NCI-H82 (cell line): Measurements from ENCODE around the gene CEP85.
A peak's percentile ranks its signal among the peaks of the same experiment; 100 is the strongest.
"Not testable (repeated sequence)": the region's sequence is repeated elsewhere in the genome, so short reads cannot be mapped to it uniquely, and the experiment has no call there.

ENCODE experiments used
- DNase-seq: peaks from one replicate; lab custom pipeline; 2025; lab: John Stamatoyannopoulos, UW

Gene CEP85

DNA sequence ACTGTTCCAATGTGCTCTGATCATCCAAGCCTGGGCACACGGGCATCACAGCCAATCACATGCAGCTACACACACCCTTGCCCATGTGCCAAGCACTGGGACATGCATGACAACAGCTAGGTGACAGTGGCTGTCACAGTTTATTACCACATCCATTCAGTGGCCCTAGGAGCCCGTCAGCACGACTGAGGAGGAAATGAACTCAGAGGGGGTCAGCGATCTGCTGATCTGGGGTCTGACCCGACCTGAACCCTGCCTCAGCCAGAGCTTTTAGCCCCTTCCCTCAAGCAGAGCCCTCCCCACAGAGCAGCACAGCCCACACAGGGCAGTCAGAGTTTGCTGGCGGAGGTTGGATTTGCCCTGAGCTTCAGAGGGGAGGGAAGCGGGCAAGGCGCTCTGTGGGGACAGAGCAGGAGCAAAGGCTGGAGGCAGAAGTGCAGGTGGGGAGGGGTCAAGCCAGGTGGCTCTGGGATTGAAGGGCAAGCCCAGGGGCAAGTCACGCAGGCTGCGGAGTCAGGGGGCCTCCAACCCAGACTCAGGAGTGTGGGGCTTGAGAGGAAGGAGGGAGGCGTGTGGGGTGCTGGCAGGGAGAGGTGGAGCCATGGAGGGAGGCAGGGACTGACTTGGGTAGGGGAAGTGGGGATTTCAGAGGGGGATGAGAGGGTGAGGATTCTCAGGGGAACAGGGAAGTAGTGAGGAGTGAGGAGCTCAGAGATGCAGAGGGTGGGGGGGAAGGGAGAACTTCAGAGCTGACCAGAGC lies 56.3 kb downstream of the CEP85 start:
- no peak for DNase-seq

DNA sequence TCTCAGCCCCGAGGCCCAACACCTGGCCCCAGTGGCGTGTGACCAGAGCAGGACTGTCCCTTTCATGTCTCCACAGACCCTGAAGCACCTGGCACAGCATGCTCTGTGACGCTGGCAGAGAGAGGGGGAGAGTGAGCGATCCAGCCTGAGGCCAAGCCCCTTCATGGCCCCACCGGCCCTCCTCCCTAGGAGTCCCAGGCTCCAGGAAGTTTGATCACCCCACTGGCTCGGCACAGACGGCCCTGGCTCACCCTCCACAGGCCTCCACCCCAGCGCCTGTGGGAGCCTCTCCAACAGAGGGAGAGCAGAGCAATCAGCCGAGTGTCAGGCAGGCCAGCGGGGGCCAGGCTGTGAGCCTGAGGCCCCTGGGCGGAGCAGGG lies 56.9 kb downstream of the CEP85 start:
- DNase-seq: no peak

- no peak for DNase-seq
Observed at GRCh38 chr1:26291433-26291832, 57.4 kb downstream of the CEP85 start.

GRCh38 chr1:26291939-26292338 lies 57.9 kb downstream of the CEP85 start:
- no peak for DNase-seq

- DNase-seq: not testable (repeated sequence)
Observed at GRCh38 chr1:26292735-26293134, 58.7 kb downstream of the CEP85 start.

DNA sequence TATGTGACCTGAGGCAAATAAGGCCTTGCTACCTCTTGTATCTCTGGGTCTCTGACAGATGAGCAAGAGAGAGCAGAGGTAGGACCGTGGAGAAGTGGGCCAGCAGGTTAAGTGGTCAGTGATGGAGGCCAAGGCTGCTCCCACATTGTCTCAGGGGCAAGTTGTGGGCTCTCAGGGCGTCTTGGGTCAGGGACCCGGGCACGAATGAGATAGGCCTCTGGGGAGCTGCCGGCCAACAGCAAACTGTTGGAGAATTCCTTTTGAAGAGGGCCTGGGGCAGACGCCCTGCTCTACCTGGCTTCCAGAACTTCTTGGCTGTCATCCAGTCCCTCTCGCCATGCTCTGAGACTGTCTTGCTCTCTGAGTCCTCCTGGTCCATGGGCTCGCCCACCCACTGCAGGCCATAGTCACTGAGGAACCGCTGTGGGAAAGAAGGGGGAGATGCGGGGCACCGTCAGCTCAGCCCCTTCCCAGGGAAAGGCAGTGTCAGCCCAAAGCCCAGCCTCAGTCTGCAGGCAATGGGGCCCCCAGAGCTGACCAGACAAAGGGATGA lies 60.0 kb downstream of the CEP85 start:
- no peak for DNase-seq

DNA sequence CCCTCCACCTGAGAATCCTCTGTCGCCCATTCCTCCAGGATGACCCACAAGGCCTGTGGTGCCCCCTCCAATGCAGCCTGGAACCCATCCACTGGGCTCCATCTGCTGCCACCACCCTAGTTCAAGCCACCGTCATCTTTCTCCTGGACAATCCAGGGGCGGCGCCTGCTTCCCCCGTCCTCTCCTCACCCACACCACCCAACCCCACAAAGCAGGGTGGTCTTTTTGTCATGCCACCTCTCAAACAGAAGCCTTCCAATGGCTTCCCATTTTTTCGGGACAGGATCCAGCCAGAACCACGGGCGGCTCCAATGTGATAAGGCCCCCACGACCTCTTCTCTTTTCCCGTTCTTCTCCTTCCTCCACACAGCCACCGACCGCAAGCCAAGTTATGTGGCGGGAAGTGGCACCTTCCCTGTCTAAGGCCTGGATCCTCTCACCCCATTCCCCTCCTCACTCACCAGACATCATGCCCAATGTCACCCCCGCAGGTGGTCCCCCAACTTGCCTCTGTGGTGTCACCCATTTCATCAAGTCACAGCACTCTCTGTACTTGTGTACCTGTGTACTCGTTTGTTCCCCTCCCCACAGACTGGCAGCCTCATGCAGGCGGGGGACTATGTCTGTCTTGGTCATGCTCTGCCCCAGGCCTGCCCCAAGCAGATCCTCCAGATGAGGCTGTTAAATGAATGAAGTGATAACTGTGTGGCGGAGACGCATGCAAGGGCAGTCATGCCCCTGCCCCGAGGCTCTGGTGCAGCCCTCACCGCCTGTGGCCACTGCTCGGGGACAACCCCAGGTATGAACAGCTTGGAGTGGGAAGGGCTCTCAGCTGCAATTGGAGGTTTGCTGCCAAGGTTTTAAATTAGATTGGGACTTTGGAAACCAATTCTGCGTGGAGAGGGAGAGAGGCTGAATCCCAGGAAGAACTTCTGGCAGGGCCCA lies 61.5 kb downstream of the CEP85 start:
- no peak for DNase-seq

DNA sequence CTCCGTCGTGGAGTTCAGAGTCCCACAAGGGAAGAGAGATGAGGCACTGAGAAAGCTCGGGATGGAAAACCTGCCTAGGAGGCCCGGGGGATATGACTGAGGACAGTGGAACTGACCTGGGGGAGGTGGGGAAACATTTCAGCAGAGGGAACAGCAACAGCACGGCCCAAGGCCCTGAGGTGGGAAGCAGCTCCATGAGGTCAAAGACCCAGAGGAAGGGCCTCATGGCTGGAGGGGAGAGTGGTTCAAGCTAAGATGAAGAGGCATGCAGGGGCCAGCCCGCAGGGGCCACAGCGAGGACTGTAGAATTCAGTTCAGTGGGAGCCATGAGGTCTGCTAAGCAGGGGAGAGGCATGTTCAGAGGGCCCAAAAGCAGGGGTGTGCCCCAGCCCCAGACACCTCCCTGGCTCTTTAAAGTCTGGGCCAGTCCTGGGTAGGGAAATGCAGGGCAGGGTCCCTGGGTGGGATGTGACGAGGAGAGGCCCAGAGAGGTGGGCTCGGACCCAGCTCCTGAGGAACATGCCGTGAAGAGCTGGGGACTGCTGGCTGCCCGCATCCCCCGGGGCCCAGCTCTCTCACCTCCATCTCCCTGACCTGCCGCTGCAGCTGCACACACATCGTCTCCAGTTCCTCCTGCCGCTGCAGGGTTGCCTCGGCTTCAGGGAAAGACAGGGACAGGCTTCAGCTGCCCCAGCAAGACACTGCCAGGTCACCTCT lies 62.5 kb downstream of the CEP85 start:
- no peak for DNase-seq

- DNase-seq: no peak
Observed at GRCh38 chr1:26297057-26297790, 63.2 kb downstream of the CEP85 start.

- no peak for DNase-seq
Observed at GRCh38 chr1:26297791-26298124, 63.8 kb downstream of the CEP85 start.

GRCh38 chr1:26300578-26301275 lies 66.7 kb downstream of the CEP85 start:
- DNase-seq: no peak

GRCh38 chr1:26302733-26303405 lies 68.9 kb downstream of the CEP85 start:
- peak; percentile 40 for DNase-seq

- peak; percentile 55 for DNase-seq
Observed at GRCh38 chr1:26305667-26306289, 71.8 kb downstream of the CEP85 start.

- peak; percentile 99 for DNase-seq
Observed at GRCh38 chr1:26306290-26307229, 72.6 kb downstream of the CEP85 start, which contains the start of gene UBXN11. UBXN11 (minus strand) TSS chr1:26306636; CDS start chr1:26302883, 3,753 bp downstream.

- DNase-seq: no peak
Observed at GRCh38 chr1:26307363-26307781, 73.4 kb downstream of the CEP85 start.

DNA sequence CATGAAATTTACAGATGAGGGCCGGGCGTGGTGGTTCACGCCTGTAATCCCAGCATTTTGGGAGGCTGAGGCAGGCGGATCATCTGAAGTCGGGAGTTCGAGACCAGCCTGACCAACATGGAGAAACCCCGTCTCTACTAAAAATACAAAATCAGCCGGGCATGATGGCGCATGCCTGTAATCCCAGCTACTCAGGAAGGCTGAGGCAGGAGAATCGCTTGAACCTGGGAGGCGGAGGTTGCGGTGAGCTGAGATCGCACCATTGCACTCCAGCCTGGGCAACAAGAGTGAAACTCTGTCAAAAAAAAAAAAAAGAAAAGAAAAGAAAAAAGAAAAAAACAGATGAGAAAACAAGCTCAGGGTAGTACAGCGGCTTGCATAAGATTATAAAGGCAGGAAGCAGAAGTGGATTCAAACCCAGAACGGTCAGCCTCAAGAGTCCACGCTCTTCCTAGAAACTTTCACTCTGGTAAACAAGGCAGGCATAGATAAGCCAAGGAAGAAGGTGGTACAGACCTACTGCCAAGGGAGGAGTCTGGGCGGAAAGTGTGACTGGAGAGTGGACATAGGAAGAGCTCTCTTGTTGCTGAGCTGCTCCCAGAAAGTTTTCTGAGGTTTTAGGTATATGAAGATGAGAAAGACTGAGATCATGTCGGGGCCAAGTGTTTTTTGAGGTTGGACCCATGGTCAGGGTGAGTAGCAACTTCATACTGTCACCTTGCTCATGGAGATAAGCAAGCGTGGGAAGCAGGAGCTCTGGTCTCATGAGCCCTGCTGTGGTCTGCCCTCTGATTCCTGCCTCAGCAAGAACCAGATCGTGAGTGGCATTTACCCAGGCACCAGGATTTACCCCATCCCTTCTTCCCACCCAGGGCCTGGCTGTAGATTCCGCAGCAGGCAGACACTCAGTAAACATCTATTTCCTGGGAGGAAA lies 74.2 kb downstream of the CEP85 start:
- not testable (repeated sequence) for DNase-seq

DNA sequence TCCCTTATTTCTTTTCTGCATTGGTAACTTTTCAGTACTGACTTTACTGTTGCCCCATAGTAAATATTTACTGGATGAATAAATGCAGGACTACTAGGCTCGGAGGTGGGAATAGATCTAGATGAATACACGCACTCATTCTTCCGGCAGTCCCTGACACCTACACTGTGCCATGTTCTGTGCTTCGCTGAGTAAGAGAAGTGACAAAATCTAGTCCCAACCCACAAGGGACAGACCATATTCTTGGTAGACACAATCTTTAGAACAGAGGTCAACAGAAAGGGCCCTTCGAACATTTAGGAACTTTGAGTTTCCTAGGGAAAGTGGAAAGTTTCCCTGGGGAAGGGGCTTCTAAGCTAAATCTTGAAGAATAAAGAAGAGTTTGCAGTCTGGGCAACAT lies 80.5 kb downstream of the CEP85 start:
- DNase-seq: no peak
